Gastrocnemius medialis (tissue), 4 donors: Measurements from ENCODE around the gene ATXN7L1.

Experiments used
- CTCF ChIP-seq, 5 experiments: fragments of 450-650 bp in 3 of 5; fragments of 200-600 bp in 2 of 5; sonication (generic) in 2 of 5; IDR thresholded peaks in 4 of 5; conservative IDR thresholded peaks in 1 of 5; 1 replicate in 4 of 5; 2 replicates in 1 of 5; pipeline ENCODE4 v1.5.1; 2016 to 2019; ENCODE audit warnings: antibody characterized with exemption in 5 of 5, mild to moderate bottlenecking in 3 of 5, moderate library complexity in 3 of 5
- POLR2A ChIP-seq, 2 donors: fragments of 450-650 bp; IDR thresholded peaks; one replicate each; pipeline ENCODE4 v1.6.1; 2017; ENCODE audit warnings: antibody characterized with exemption in 2 of 2, mild to moderate bottlenecking in 2 of 2, moderate library complexity in 2 of 2

- no peak for TF ChIP-seq CTCF (IDR thresholded peaks at IDR 0.05 in 4 of 5, conservative IDR thresholded peaks at IDR 0.05 in 1 of 5)
- TF ChIP-seq POLR2A (IDR thresholded peaks at IDR 0.05), result no peak
Measured at GRCh38 chr7:105782391-105783042, 93.9 kb downstream of the ATXN7L1 start.
